Pancreas (tissue), 10 donors: ENCODE measurements around the gene CLEC4M. TPM values are rescaled to one million over a fixed set of nuclear protein-coding genes. Genes with fewer than 3 reads are reported as not detected.
A peak's percentile ranks its signal among the peaks of the same experiment; 100 is the strongest.
"Not testable (repeated sequence)": the region's sequence is repeated elsewhere in the genome, so short reads cannot be mapped to it uniquely, and the experiment has no call there.

Experiments used
- ATAC-seq, 4 donors: fragments of 200-7000 bp; cut with Tn5 transposase; one replicate each; pipeline versions ENCODE4 v1.8.0 to v1.9.1; 2020; ENCODE audit warnings: mild to moderate bottlenecking in 4 of 4, moderate library complexity in 4 of 4
- DNase-seq, 6 donors: peaks; one replicate each; pipeline ENCODE4 v3.0.0-alpha.2; 2020
- FAIRE-seq: peaks from 2 replicates; lab custom pipeline; 2012; peaks lifted over from hg19 to GRCh38; lab: Jason Lieb, UNC
- H3K27ac ChIP-seq, 4 donors: fragments of 200-600 bp; sonication (generic); 1 replicate in 3 of 4; 2 replicates in 1 of 4; pipeline versions ENCODE4 v1.5.0 to v1.8.0; 2020
- H3K27me3 ChIP-seq, 4 donors: fragments of 200-600 bp; one replicate each; pipeline ENCODE4 v1.8.0; 2021
- H3K36me3 ChIP-seq, 3 donors: fragments of 200-600 bp; sonication (generic) in 1 of 3; one replicate each; pipeline versions ENCODE4 v1.5.0 to v1.8.0; 2020 to 2021
- H3K4me1 ChIP-seq, 3 donors: fragments of 200-600 bp; one replicate each; pipeline ENCODE4 v1.8.0; 2021
- H3K4me3 ChIP-seq, 4 donors: fragments of 200-600 bp; sonication (generic) in 2 of 4; one replicate each; pipeline versions ENCODE4 v1.5.0 to v1.8.0; 2020 to 2021
- H3K9me3 ChIP-seq, 4 donors: fragments of 200-600 bp; one replicate each; pipeline ENCODE4 v1.8.0; 2021
- CTCF ChIP-seq, 4 donors: fragments of 200-600 bp; sonication (generic) in 3 of 4; IDR thresholded peaks; one replicate each; pipeline versions ENCODE4 v1.5.0 to v1.8.0; 2021; ENCODE audit warnings: antibody characterized with exemption in 4 of 4
- WGBS, 2 donors: extraction: QIAGEN DNeasy Blood & Tissue Kit; methylation state at CpG; one replicate each; pipeline ENCODE4 v1.1.7; 2013; 5-methylcytosine and 5-hydroxymethylcytosine counted together
- intact Hi-C, 3 donors: fragments of 100-400 bp; cut with DNase I; formaldehyde crosslinking; loops; one replicate each; pipeline versions ENCODE4 v1.11.1 to v1.14.2; 2022
- polyA plus RNA-seq, 2 donors: library from polyadenylated mRNA; stranded (reverse); fragments of 200-250 nt; gene quantifications; one replicate each; pipeline ENCODE4 v1.2.3, GENCODE V29; 2013
- total RNA-seq, 6 donors: library from RNA; stranded (reverse); fragmentation: NEBNext Ultra II Directional in 4 of 6; extraction: Animal tissue kit (Norgen Biotek cat#: 25700) in 4 of 6; gene quantifications; one replicate each; pipeline versions ENCODE4 v1.2.1 to v1.2.4, GENCODE V29; 2021 to 2023
- donor health status: healthy with polysubstance abuse.
- donor health status: DM: no; HTN: no; CAD: no; lungs with moderate emphysema.
- donor health status: DM: no; HTN: no; CAD: no.
- donor health status: control.
- donor health status: control.
- donor health status: Bipolar disorder and iron deficiency.
- donor health status: DM: yes; HTN: yes; CAD: no.
- donor health status: DM: no; HTN: no; CAD: no.
- donor health status: DM: no; HTN: no; CAD: no.
- donor health status: DM: yes; HTN: yes; CAD: no.

The CLEC4M gene
- total and polyA plus RNA-seq, 8 donors = not detected

GRCh38 chr19:7743425-7743841 is 19.6 kb upstream of the CLEC4M start:
- DNase-seq = no peak
- FAIRE-seq = no peak
- intact Hi-C loops = no loop called here

GRCh38 chr19:7744199-7744786 is 18.8 kb upstream of the CLEC4M start:
- no peak for FAIRE-seq
- TF ChIP-seq CTCF (IDR thresholded peaks at IDR 0.05) = no peak
- no peak for ATAC-seq
- Histone ChIP-seq H3K4me3 (no peak overlapping the region), H3K36me3 (no peaks in the 10 kb centered on the region), H3K27ac (no peak overlapping the region), H3K4me1 (no peaks in the 10 kb centered on the region), H3K27me3 (no peaks in the 10 kb centered on the region), H3K9me3 (no peaks in the 10 kb centered on the region)
- 45 to 56% methylated on average over 5 of the region's 5 CpGs for WGBS, 2 donors
- DNase-seq = no peak
- intact Hi-C loops = no loop called here

More at GRCh38 chr19:7743425-7743841, 19.6 kb upstream of the CLEC4M start:
- Histone ChIP-seq H3K4me1 (no peaks in the 10 kb centered on the region), H3K36me3 (no peaks in the 10 kb centered on the region), H3K27ac (no peak overlapping the region), H3K9me3 (no peaks in the 10 kb centered on the region), H3K27me3 (no peaks in the 10 kb centered on the region), H3K4me3 (no peak overlapping the region)
- TF ChIP-seq CTCF (IDR thresholded peaks at IDR 0.05) = no peak
- ATAC-seq = no peak
- WGBS, 2 donors = 51 to 63% methylated on average over 2 of the region's 2 CpGs

GRCh38 chr19:7744871-7745650 is 18.0 kb upstream of the CLEC4M start:
- Histone ChIP-seq H3K36me3 (no peaks in the 10 kb centered on the region), H3K27ac (no peak overlapping the region), H3K27me3 (no peaks in the 10 kb centered on the region), H3K4me1 (no peaks in the 10 kb centered on the region), H3K9me3 (no peaks in the 10 kb centered on the region), H3K4me3 (no peak overlapping the region)
- intact Hi-C loops = no loop called here
- TF ChIP-seq CTCF (IDR thresholded peaks at IDR 0.05) = no peak
- ATAC-seq (no peak), FAIRE-seq (no peak), DNase-seq (no peak)
- WGBS, 2 donors = 46 to 69% methylated on average over 11 to 12 of the region's 12 CpGs

- H3K4me1 ChIP-seq, DNase-seq, H3K27me3 ChIP-seq, H3K4me3 ChIP-seq, ATAC-seq, intact Hi-C loops, H3K27ac ChIP-seq, H3K9me3 ChIP-seq, H3K36me3 ChIP-seq, FAIRE-seq: not testable (repeated sequence)
- WGBS, 2 donors = 55 to 59% methylated on average over 4 of the region's 4 CpGs
Observed at GRCh38 chr19:7746306-7746705, 16.7 kb upstream of the CLEC4M start.

GRCh38 chr19:7746903-7747884 is 15.8 kb upstream of the CLEC4M start, which contains the start of gene CD209:
TSS of gene CD209 (minus strand) at chr19:7747534. CDS start at chr19:7747511, 23 bp downstream.
- no peak for DNase-seq
- WGBS, 2 donors = 46 to 49% methylated on average over 7 of the region's 7 CpGs
- Histone ChIP-seq H3K36me3 (no peaks in the 10 kb centered on the region), H3K27me3 (no peaks in the 10 kb centered on the region), H3K4me3 (no peak within 1 kb of the TSS), H3K4me1 (no peaks in the 10 kb centered on the region), H3K27ac (no peak within 1 kb of the TSS), H3K9me3 (no peaks in the 10 kb centered on the region)
- TF ChIP-seq CTCF (IDR thresholded peaks at IDR 0.05) = no peak
- no peak for FAIRE-seq
- peak in 2 of 4 donors; percentile 28 to 47 for ATAC-seq
- intact Hi-C loops = no loop called here
